HepG2 (cell line): Measurements from ENCODE around the gene ZNF740. TPM values are rescaled to one million over a fixed set of nuclear protein-coding genes. Genes with fewer than 3 reads are reported as not detected.
A peak's percentile ranks its signal among the peaks of the same experiment; 100 is the strongest.

Experiments
- ATF7-NPFF ChIP-seq: sonication (generic); formaldehyde crosslinking; IDR thresholded peaks from 2 replicates; pipeline ENCODE4 v1.8.1; 2023; ENCODE audit warnings: mild to moderate bottlenecking, low read depth, missing genetic modification reagents, moderate library complexity
- BCL6 ChIP-seq: IDR thresholded peaks from 2 replicates; pipeline ENCODE4 v1.6.1; 2016; ENCODE audit warnings: missing genetic modification reagents, missing compliant biosample characterization
- CEBPB ChIP-seq: IDR thresholded peaks from 2 replicates; pipeline ENCODE4 v1.6.1; 2011; ENCODE audit warnings: low read depth, low read length, improper control_type of control experiment, borderline replicate concordance
- ESRRA ChIP-seq: sonication (generic); formaldehyde crosslinking; IDR thresholded peaks from 2 replicates; pipeline ENCODE4 v1.5.1; 2020; ENCODE audit warnings: mild to moderate bottlenecking, low read depth, missing genetic modification reagents
- FIP1L1 ChIP-seq: fragments of 200-400 bp; formaldehyde crosslinking; IDR thresholded peaks from 2 replicates; pipeline ENCODE4 v1.6.1; 2018; ENCODE audit warnings: low read depth, mild to moderate bottlenecking, low read length, moderate library complexity, borderline replicate concordance; ENCODE audit not compliant: insufficient read depth
- HNF4G ChIP-seq, 2 experiments: sonication (generic) in 1 of 2; formaldehyde crosslinking in 1 of 2; IDR thresholded peaks; 2 replicates each; pipeline versions ENCODE4 v1.4.0 to v1.6.1; 2011 to 2020; ENCODE audit warnings: borderline replicate concordance in 2 of 2, low read depth in 2 of 2, mild to moderate bottlenecking in 2 of 2, low read length in 1 of 2, missing genetic modification reagents in 1 of 2, moderate library complexity in 1 of 2
- IRF2 ChIP-seq: IDR thresholded peaks from 2 replicates; pipeline ENCODE4 v1.6.1; 2018; ENCODE audit warnings: missing genetic modification reagents, missing compliant biosample characterization
- MEF2D ChIP-seq: sonication (generic); formaldehyde crosslinking; IDR thresholded peaks from 2 replicates; pipeline ENCODE4 v1.5.1; 2020; ENCODE audit warnings: mild to moderate bottlenecking, missing genetic modification reagents
- MIER2 ChIP-seq: IDR thresholded peaks from 2 replicates; pipeline ENCODE4 v1.6.1; 2016; ENCODE audit warnings: missing biosample characterization, missing genetic modification reagents
- NFIC ChIP-seq: IDR thresholded peaks from 2 replicates; pipeline ENCODE4 v1.6.1; 2012; ENCODE audit warnings: mild to moderate bottlenecking, low read length, inconsistent platforms
- RAD21 ChIP-seq: fragments of 450-650 bp; formaldehyde crosslinking; IDR thresholded peaks from 2 replicates; pipeline ENCODE4 v1.5.0; 2020; ENCODE audit warnings: mild to moderate bottlenecking
- SIN3A ChIP-seq: IDR thresholded peaks from 2 replicates; pipeline ENCODE4 v1.6.1; 2011; ENCODE audit warnings: low read depth, mild to moderate bottlenecking, control low read depth, low read length, borderline replicate concordance
- SNRNP70 ChIP-seq: fragments of 200-400 bp; formaldehyde crosslinking; IDR thresholded peaks from 2 replicates; pipeline ENCODE4 v1.6.1; 2017; ENCODE audit warnings: mild to moderate bottlenecking, low read depth, low read length, moderate library complexity
- SRF ChIP-seq: IDR thresholded peaks from 2 replicates; pipeline ENCODE4 v1.6.1; 2011; ENCODE audit warnings: mild to moderate bottlenecking, low read depth, low read length, moderate library complexity
- THYN1 ChIP-seq: sonication (generic); formaldehyde crosslinking; IDR thresholded peaks from 2 replicates; pipeline ENCODE4 v1.8.1; 2023; ENCODE audit warnings: low read depth, mild to moderate bottlenecking, moderate library complexity, missing genetic modification reagents, borderline replicate concordance
- TP53 ChIP-seq: sonication (generic); formaldehyde crosslinking; conservative IDR thresholded peaks from 2 replicates; pipeline ENCODE4 v1.4.0; 2020; ENCODE audit warnings: missing genetic modification reagents
- WIZ ChIP-seq: sonication (generic); formaldehyde crosslinking; IDR thresholded peaks from 2 replicates; pipeline ENCODE4 v1.5.1; 2020; ENCODE audit warnings: mild to moderate bottlenecking, missing genetic modification reagents
- ZBTB14 ChIP-seq: sonication (generic); formaldehyde crosslinking; IDR thresholded peaks from 2 replicates; pipeline ENCODE4 v1.4.0; 2020; ENCODE audit warnings: missing genetic modification reagents
- ZNF562 ChIP-seq: sonication (generic); formaldehyde crosslinking; IDR thresholded peaks from 2 replicates; pipeline ENCODE4 v1.8.0; 2022; ENCODE audit warnings: missing genetic modification reagents, borderline replicate concordance
- ZNF619 ChIP-seq: sonication (generic); formaldehyde crosslinking; IDR thresholded peaks from 2 replicates; pipeline ENCODE4 v1.4.0; 2020; ENCODE audit warnings: mild to moderate bottlenecking, missing genetic modification reagents
- ZNF629 ChIP-seq: sonication (generic); formaldehyde crosslinking; conservative IDR thresholded peaks from 2 replicates; pipeline ENCODE4 v1.5.0; 2020; ENCODE audit warnings: missing genetic modification reagents
- ZNF674 ChIP-seq: sonication (generic); formaldehyde crosslinking; IDR thresholded peaks from 2 replicates; pipeline ENCODE4 v1.5.0; 2020; ENCODE audit warnings: low read depth, mild to moderate bottlenecking, missing genetic modification reagents
- ZNF780A ChIP-seq: sonication (generic); formaldehyde crosslinking; IDR thresholded peaks from 2 replicates; pipeline ENCODE4 v1.8.0; 2022; ENCODE audit warnings: mild to moderate bottlenecking, missing genetic modification reagents, moderate library complexity
- polyA plus RNA-seq, 8 experiments: library from polyadenylated mRNA; depleted of rRNA in 3 of 8; stranded (reverse) in 7 of 8; unstranded in 1 of 8; fragments of >200 nt; fragmentation: Illumina TruSeq in 4 of 8; extraction: Trizol in 4 of 8; gene quantifications; 2 replicates each; pipeline versions ENCODE4 v1.2.1 to v1.2.3, GENCODE V29; 2011 to 2016; ENCODE audit warnings: low read depth in 4 of 8, missing spikeins in 1 of 8, mixed read lengths in 1 of 8; ENCODE audit not compliant: insufficient read depth in 1 of 8
- total RNA-seq, 5 experiments: library from RNA; depleted of rRNA; stranded (reverse); fragments of >200 nt; fragmentation: Illumina TruSeq; extraction: Trizol; gene quantifications; 2 replicates each; pipeline ENCODE4 v1.2.3, GENCODE V29; 2016; ENCODE audit warnings: low read depth in 1 of 5
- TF ChIP-seq, protein P1 (sequence below): sonication (generic); formaldehyde crosslinking; IDR thresholded peaks from 2 replicates; pipeline ENCODE4 v1.4.0; 2020; ENCODE audit warnings: missing genetic modification reagents
- TF ChIP-seq, protein P2 (sequence below): sonication (generic); formaldehyde crosslinking; IDR thresholded peaks from 2 replicates; pipeline ENCODE4 v1.4.0; 2020; ENCODE audit warnings: mild to moderate bottlenecking, missing genetic modification reagents

ZNF740 gene
- total and polyA plus RNA-seq, 2 of the 13 experiments (the other 11 are each of a cell fraction or from before 2014, with no cell fraction given): 16.9 to 19.0 TPM

DNA sequence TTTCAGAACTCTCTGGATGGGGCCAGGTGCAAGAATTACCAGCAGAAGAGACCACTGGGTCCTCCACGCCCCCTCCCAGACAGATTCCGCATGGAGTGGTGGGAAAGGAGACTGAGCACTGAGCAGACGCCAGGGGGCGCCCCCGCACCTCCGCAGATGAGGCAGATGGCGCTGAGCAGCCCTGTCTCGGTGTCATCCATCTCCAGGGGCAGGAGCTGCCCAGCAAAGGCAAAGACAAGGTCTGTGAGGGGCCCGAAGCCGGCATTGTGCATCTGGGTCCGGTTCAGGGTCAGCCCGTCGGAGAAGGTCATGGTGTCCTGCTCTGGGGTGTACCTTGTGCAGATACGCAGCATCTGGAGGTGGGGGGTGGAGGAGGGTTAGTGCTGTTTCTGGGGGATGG is 32.8 kb downstream of the ZNF740 start (continued):
- TF ChIP-seq ZNF674 (CRISPR knock-in tag) (no peak), ATF7-NPFF (CRISPR knock-in tag) (no peak), BCL6 (0 out of 2 replicates have a peak, but pooled peaks have one; percentile 6), SNRNP70 (no peak), ZNF780A (CRISPR knock-in tag) (0 out of 2 replicates have a peak, but pooled peaks have one; percentile 35), NFIC (no peak), CEBPB (no peak), ZNF629 (CRISPR knock-in tag) (no peak), SRF (no peak), WIZ (no peak), MEF2D (no peak), RAD21 (CRISPR knock-in tag) (peak; percentile 97), ESRRA (CRISPR knock-in tag) (no peak), ZNF562 (CRISPR knock-in tag) (no peak), ZBTB14 (peak; percentile 37; the same call in 1 of the 2 replicates), THYN1 (no peak), HNF4G (IDR thresholded peaks at IDR 0.05; ENCODE audit: borderline replicate concordance, low read depth, low read length) (no peak), HNF4G (CRISPR knock-in tag; IDR thresholded peaks at IDR 0.05; ENCODE audit: borderline replicate concordance, low read depth) (no peak), IRF2 (no peak), MIER2 (CRISPR knock-in tag) (no peak), SIN3A (no peak), FIP1L1 (no peak), ZNF619 (CRISPR knock-in tag) (peak; percentile 51; the same call in 1 of the 2 replicates), TP53 (CRISPR knock-in tag) (no peak)
- TF ChIP-seq, protein P1, sequence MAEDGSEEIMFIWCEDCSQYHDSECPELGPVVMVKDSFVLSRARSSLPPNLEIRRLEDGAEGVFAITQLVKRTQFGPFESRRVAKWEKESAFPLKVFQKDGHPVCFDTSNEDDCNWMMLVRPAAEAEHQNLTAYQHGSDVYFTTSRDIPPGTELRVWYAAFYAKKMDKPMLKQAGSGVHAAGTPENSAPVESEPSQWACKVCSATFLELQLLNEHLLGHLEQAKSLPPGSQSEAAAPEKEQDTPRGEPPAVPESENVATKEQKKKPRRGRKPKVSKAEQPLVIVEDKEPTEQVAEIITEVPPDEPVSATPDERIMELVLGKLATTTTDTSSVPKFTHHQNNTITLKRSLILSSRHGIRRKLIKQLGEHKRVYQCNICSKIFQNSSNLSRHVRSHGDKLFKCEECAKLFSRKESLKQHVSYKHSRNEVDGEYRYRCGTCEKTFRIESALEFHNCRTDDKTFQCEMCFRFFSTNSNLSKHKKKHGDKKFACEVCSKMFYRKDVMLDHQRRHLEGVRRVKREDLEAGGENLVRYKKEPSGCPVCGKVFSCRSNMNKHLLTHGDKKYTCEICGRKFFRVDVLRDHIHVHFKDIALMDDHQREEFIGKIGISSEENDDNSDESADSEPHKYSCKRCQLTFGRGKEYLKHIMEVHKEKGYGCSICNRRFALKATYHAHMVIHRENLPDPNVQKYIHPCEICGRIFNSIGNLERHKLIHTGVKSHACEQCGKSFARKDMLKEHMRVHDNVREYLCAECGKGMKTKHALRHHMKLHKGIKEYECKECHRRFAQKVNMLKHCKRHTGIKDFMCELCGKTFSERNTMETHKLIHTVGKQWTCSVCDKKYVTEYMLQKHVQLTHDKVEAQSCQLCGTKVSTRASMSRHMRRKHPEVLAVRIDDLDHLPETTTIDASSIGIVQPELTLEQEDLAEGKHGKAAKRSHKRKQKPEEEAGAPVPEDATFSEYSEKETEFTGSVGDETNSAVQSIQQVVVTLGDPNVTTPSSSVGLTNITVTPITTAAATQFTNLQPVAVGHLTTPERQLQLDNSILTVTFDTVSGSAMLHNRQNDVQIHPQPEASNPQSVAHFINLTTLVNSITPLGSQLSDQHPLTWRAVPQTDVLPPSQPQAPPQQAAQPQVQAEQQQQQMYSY (CRISPR knock-in tag): no peak
- TF ChIP-seq, protein P2, sequence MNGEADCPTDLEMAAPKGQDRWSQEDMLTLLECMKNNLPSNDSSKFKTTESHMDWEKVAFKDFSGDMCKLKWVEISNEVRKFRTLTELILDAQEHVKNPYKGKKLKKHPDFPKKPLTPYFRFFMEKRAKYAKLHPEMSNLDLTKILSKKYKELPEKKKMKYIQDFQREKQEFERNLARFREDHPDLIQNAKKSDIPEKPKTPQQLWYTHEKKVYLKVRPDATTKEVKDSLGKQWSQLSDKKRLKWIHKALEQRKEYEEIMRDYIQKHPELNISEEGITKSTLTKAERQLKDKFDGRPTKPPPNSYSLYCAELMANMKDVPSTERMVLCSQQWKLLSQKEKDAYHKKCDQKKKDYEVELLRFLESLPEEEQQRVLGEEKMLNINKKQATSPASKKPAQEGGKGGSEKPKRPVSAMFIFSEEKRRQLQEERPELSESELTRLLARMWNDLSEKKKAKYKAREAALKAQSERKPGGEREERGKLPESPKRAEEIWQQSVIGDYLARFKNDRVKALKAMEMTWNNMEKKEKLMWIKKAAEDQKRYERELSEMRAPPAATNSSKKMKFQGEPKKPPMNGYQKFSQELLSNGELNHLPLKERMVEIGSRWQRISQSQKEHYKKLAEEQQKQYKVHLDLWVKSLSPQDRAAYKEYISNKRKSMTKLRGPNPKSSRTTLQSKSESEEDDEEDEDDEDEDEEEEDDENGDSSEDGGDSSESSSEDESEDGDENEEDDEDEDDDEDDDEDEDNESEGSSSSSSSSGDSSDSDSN (CRISPR knock-in tag): no peak
